AG04450 (cell line): Measurements from ENCODE around the gene RASGRP3. TPM values are rescaled to one million over a fixed set of nuclear protein-coding genes. Genes with fewer than 3 reads are reported as not detected.

ENCODE experiments used
- CTCF ChIA-PET: fragments of 300-600, 350-600 bp; formaldehyde crosslinking; extraction: SDS; loops from one replicate; lab custom pipeline; 2022; ENCODE audit warnings: antibody characterized with exemption, inconsistent platforms; lab: Charles Lee
- POLR2A ChIA-PET: fragments of 350-600 bp; formaldehyde crosslinking; extraction: SDS; loops from one replicate; lab custom pipeline; 2021; ENCODE audit warnings: antibody characterized with exemption, inconsistent platforms; lab: Yijun Ruan, JAX
- DNase-seq: peaks from one replicate; pipeline ENCODE4 v3.0.0-alpha.2; 2011; ENCODE audit warnings: low read depth, low spot score
- H3K27ac ChIP-seq: one replicate; pipeline ENCODE4 v1.5.1; 2012; ENCODE audit warnings: low read depth, low read length, control low read depth
- H3K27me3 ChIP-seq: one replicate; pipeline ENCODE4 v1.6.0; 2012; ENCODE audit warnings: low read length; ENCODE audit not compliant: control insufficient read depth, insufficient read depth
- H3K4me3 ChIP-seq: 2 replicates; pipeline ENCODE4 v1.5.1; 2011; ENCODE audit warnings: mild to moderate bottlenecking, low read depth, low read length, control low read depth
- H3K9me3 ChIP-seq: 2 replicates; pipeline ENCODE4 v1.5.1; 2012; ENCODE audit warnings: low read length; ENCODE audit not compliant: control insufficient read depth, insufficient read depth
- polyA plus RNA-seq: library from polyadenylated mRNA; depleted of rRNA; stranded (reverse); fragments of >200 nt; gene quantifications from 2 replicates; pipeline ENCODE4 v1.2.3, GENCODE V29; 2011
- TF ChIP-seq, protein P1 (sequence below): IDR thresholded peaks from 2 replicates; pipeline ENCODE4 v1.5.1; 2011; ENCODE audit warnings: low read depth, low read length, control low read depth, inconsistent platforms

Gene RASGRP3
- polyA plus RNA-seq, 1 experiment = 1.4 TPM

DNA sequence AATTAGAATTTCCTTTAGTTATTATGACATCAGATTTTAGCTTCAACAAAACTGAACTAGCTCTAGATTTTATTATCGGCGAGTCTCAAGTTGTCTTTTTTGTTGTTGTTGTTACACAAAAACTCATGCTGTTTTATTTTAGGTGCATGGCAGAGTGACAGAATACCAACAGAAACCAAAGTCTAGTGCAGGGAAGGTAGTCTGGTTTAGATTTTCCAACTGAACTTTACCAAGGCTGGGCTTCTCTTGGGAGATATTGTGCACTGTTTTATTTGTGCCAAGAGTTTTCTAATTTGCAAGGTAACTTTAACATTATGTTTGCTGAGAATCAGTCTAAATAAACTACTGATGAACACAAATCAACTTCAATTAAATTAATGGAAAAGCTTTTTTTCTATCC lies 43.6 kb upstream of the RASGRP3 start:
- POLR2A ChIA-PET = no interaction called here
- H3K27me3 ChIP-seq = no peaks in the 10 kb centered on the region
- H3K27ac ChIP-seq = no peak overlapping the region
- CTCF ChIA-PET = interaction anchor here (0.5 to 2.8 kb wide), 5 partner anchors 9 to 1179 kb away, joined by 3 to 8 read pairs (median 4); no protein-coding TSS in a partner anchor
- DNase-seq = no peak
- no peak overlapping the region for H3K4me3 ChIP-seq
- TF ChIP-seq, protein P1, sequence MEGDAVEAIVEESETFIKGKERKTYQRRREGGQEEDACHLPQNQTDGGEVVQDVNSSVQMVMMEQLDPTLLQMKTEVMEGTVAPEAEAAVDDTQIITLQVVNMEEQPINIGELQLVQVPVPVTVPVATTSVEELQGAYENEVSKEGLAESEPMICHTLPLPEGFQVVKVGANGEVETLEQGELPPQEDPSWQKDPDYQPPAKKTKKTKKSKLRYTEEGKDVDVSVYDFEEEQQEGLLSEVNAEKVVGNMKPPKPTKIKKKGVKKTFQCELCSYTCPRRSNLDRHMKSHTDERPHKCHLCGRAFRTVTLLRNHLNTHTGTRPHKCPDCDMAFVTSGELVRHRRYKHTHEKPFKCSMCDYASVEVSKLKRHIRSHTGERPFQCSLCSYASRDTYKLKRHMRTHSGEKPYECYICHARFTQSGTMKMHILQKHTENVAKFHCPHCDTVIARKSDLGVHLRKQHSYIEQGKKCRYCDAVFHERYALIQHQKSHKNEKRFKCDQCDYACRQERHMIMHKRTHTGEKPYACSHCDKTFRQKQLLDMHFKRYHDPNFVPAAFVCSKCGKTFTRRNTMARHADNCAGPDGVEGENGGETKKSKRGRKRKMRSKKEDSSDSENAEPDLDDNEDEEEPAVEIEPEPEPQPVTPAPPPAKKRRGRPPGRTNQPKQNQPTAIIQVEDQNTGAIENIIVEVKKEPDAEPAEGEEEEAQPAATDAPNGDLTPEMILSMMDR = no peak
- H3K9me3 ChIP-seq = no peaks in the 10 kb centered on the region

DNA sequence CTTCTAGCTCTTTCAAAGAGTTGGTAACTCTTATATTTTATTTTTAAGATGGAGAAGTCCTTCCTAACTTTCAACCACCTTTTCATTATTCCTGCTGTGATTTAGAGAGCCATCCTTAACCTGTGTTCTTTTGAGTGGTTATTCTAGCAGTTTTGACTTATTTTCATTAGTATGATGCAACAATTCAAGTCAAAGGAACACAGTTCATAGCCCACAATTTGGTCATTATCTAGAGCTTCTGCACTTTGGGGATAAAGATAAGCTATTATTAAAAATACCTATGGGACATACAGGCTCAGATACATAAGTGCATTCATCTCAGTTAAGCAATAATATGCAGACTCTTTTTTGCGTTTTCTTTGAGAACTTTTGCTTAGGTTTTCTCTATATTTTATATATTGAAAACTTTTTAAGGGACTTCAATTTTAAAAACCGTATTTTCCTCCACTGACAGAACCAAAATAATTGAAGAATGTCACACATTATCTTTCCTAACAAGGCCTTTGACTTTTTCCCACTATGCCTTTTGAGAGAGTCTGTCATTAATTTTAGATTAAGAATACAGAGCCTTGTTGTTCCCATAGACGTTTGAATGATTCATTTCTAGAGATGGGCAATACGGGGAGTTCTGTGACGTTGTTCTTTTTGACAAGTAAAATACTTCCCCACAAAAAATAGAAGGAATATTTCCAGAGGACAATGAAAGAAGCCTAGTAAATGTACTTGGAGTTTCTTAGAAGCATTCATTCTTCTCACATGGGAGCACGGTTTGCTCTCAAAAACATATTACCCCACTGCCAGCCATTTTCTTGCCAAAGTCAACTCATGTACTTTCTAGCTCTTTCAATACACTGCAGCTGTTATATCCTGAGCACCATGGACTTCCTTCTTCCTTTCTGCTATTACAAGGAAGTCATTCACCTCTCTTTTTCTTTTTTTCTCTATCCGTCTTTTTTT lies 42.9 kb upstream of the RASGRP3 start:
- ChIA-PET CTCF (interaction anchor here (0.5 to 2.8 kb wide), 3 partner anchors 8 to 1179 kb away, joined by 3 to 8 read pairs (median 4); no protein-coding TSS in a partner anchor), POLR2A (no interaction called here)
- TF ChIP-seq, protein P1 = no peak
- Histone ChIP-seq H3K27me3 (no peaks in the 10 kb centered on the region), H3K4me3 (no peak overlapping the region), H3K9me3 (no peaks in the 10 kb centered on the region), H3K27ac (no peak overlapping the region)
- DNase-seq = no peak

DNA sequence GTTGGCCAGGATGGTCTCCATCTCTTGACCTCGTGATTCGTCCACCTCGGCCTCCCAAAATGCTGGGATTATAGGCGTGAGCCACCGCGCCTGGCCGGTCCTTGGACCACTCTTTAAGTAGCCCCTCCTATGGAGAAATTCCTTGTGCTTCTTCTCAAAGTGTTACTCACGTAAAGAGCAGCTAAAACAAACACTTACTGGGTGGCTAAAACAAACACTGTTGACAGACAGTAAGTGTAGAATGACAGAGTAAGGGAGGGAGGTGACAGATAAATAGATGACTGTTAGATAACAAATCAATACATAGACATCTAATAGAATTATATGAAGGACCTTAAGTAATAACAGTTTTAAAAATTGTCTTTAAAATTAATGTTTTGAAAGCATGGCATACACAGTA lies 40.9 kb upstream of the RASGRP3 start:
- CTCF ChIA-PET = interaction anchor here (0.9 kb wide), 1 partner anchor 40 kb away, joined by 4 read pairs; no protein-coding TSS in a partner anchor
- no peak overlapping the region for H3K27ac ChIP-seq
- H3K27me3 ChIP-seq = no peaks in the 10 kb centered on the region
- no peak overlapping the region for H3K4me3 ChIP-seq
- DNase-seq = no peak
- POLR2A ChIA-PET = no interaction called here
- TF ChIP-seq, protein P1 = no peak
- H3K9me3 ChIP-seq = no peaks in the 10 kb centered on the region

DNA sequence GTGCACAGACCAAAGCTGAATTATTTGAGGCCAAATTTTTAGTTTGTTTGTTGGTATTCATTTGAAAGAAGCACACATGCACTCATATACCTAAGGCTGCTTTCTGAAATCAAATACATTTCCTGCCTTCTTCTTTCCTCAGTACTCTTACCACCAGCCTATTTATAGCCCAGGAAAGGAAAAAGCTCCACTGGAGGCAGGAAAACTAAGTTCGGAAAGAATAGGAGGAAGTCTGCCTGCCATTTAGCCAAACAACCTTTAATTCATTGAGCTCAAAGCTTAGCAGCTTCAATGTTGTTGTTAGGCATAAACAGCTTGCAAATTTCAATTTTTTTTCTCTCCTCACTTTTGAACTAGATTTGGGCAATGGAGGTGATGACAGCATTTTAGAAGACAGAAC lies 40.4 kb upstream of the RASGRP3 start:
- H3K9me3 ChIP-seq = no peaks in the 10 kb centered on the region
- H3K27me3 ChIP-seq = no peaks in the 10 kb centered on the region
- CTCF ChIA-PET = interaction anchor here (0.6 to 0.7 kb wide), 2 partner anchors 9 to 33 kb away, joined by 3 to 6 read pairs; no protein-coding TSS in a partner anchor
- no peak for DNase-seq
- POLR2A ChIA-PET = no interaction called here
- H3K4me3 ChIP-seq = no peak overlapping the region
- H3K27ac ChIP-seq = no peak overlapping the region
- TF ChIP-seq, protein P1 = no peak

DNA sequence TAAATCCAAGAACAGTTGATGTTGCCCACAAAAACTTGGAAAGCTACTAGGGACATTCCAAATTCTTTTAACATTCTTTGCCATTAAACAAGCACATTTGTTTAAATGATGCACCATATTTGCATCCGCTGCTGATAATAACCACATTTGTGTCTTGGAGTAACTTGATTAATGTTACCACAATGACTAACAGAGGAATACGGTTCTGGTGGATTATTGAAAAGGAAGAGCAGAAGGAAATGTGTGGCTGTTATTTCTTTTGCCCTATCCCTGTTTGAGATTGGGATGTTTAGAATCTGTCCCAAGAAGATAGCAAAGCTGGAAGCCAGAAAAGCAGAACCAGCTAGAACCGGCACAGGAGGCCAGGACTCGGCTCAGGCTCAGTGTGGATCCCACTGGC lies 39.2 kb upstream of the RASGRP3 start:
- TF ChIP-seq, protein P1 = no peak
- CTCF ChIA-PET = interaction anchor here (2.0 kb wide), 1 partner anchor 42 kb away, joined by 11 read pairs; no protein-coding TSS in a partner anchor
- no peak overlapping the region for H3K27ac ChIP-seq
- no peak overlapping the region for H3K4me3 ChIP-seq
- no peaks in the 10 kb centered on the region for H3K27me3 ChIP-seq
- POLR2A ChIA-PET = interaction anchor here (0.6 to 1.2 kb wide), 4 partner anchors 25 to 740 kb away, joined by 3 to 6 read pairs (median 4); partner anchors contain the start of gene RASGRP3
- no peaks in the 10 kb centered on the region for H3K9me3 ChIP-seq
- DNase-seq = peak; percentile 85
